Activated CD4-positive, alpha-beta T cell treated with anti-CD3 and anti-CD28 coated beads, Interleukin-10, Interleukin-2, amounts not matched to agents 100 ng/mL and 50 ng/mL, durations not matched to agents 16 hours and 8 hours (primary cell): Measurements from ENCODE around the gene TRPC3.
"Not testable (repeated sequence)": the region's sequence is repeated elsewhere in the genome, so short reads cannot be mapped to it uniquely, and the experiment has no call there.

Experiments
- DNase-seq: peaks from one replicate; pipeline ENCODE4 v3.0.0-alpha.2; 2020

Gene TRPC3

GRCh38 chr4:121943941-121944340, 7.9 kb downstream of the TRPC3 start:
- peak; percentile 11 for DNase-seq

GRCh38 chr4:121939690-121940089, 12.2 kb downstream of the TRPC3 start:
- DNase-seq = no peak

GRCh38 chr4:121938282-121939092, 13.4 kb downstream of the TRPC3 start:
- DNase-seq = no peak

- DNase-seq = no peak
These were observed 15.8 kb downstream of the TRPC3 start for GRCh38 chr4:121936101-121936500.

GRCh38 chr4:121934635-121935034, 17.2 kb downstream of the TRPC3 start:
- DNase-seq = no peak

GRCh38 chr4:121932212-121932974, 19.5 kb downstream of the TRPC3 start:
- no peak for DNase-seq

GRCh38 chr4:121930304-121930703, 21.6 kb downstream of the TRPC3 start:
- DNase-seq = no peak

GRCh38 chr4:121927948-121928347, 23.9 kb downstream of the TRPC3 start:
- no peak for DNase-seq

- DNase-seq = not testable (repeated sequence)
These were observed 25.4 kb downstream of the TRPC3 start for GRCh38 chr4:121926490-121926889.

- DNase-seq = no peak
These were observed 28.6 kb downstream of the TRPC3 start for GRCh38 chr4:121923306-121923705.

- DNase-seq = no peak
These were observed 38.2 kb downstream of the TRPC3 start for GRCh38 chr4:121913667-121914066.

GRCh38 chr4:121908346-121908745, 43.5 kb downstream of the TRPC3 start:
- DNase-seq = no peak

- peak; percentile 66 for DNase-seq
These were observed 51.5 kb downstream of the TRPC3 start for GRCh38 chr4:121900132-121900983.

GRCh38 chr4:121898150-121898549, 53.7 kb downstream of the TRPC3 start:
- DNase-seq = peak; percentile 31

- DNase-seq = no peak
These were observed 63.7 kb downstream of the TRPC3 start for GRCh38 chr4:121888134-121888533.

GRCh38 chr4:121885115-121885514, 66.7 kb downstream of the TRPC3 start:
- DNase-seq = no peak

GRCh38 chr4:121881158-121881557, 70.7 kb downstream of the TRPC3 start:
- DNase-seq = no peak

- no peak for DNase-seq
These were observed 72.7 kb downstream of the TRPC3 start for GRCh38 chr4:121879135-121879534.

GRCh38 chr4:121877041-121877773, 74.7 kb downstream of the TRPC3 start:
- no peak for DNase-seq

- no peak for DNase-seq
These were observed 75.8 kb downstream of the TRPC3 start for GRCh38 chr4:121876070-121876469.

GRCh38 chr4:121875652-121876051, 76.2 kb downstream of the TRPC3 start:
- DNase-seq = no peak

- DNase-seq = no peak
These were observed 78.3 kb downstream of the TRPC3 start for GRCh38 chr4:121873604-121874003.
